Thymus (tissue), 11 donors: ENCODE measurements around the gene MYO1H. TPM values are rescaled to one million over a fixed set of nuclear protein-coding genes. Genes with fewer than 3 reads are reported as not detected.
"Not testable (repeated sequence)": the region's sequence is repeated elsewhere in the genome, so short reads cannot be mapped to it uniquely, and the experiment has no call there.

ENCODE experiments used
- DNase-seq, 9 donors: peaks; one replicate each; pipeline ENCODE4 v3.0.0-alpha.2; 2013; ENCODE audit warnings: low spot score in 9 of 9, low read depth in 6 of 9, missing footprints in 1 of 9
- H3K27ac ChIP-seq, 2 donors: one replicate each; pipeline ENCODE4 v1.5.1; 2013; ENCODE audit warnings: control low read depth in 1 of 2, low read depth in 1 of 2, low read length in 1 of 2, mild to moderate bottlenecking in 1 of 2, moderate library complexity in 1 of 2
- H3K27me3 ChIP-seq, 2 donors: one replicate each; pipeline ENCODE4 v1.5.1; 2013; ENCODE audit warnings: low read length in 1 of 2; ENCODE audit not compliant: control insufficient read depth in 2 of 2, insufficient read depth in 1 of 2
- H3K36me3 ChIP-seq, 2 donors: one replicate each; pipeline ENCODE4 v1.5.1; 2013; ENCODE audit warnings: low read length in 1 of 2, mild to moderate bottlenecking in 1 of 2, moderate library complexity in 1 of 2; ENCODE audit not compliant: control insufficient read depth in 2 of 2, insufficient read depth in 2 of 2
- H3K4me1 ChIP-seq, 2 donors: one replicate each; pipeline ENCODE4 v1.5.1; 2013; ENCODE audit warnings: low read length in 2 of 2; ENCODE audit not compliant: control insufficient read depth in 2 of 2, insufficient read depth in 2 of 2
- H3K4me3 ChIP-seq, 2 donors: one replicate each; pipeline ENCODE4 v1.5.1; 2013; ENCODE audit warnings: low read length in 2 of 2, control low read depth in 1 of 2, mild to moderate bottlenecking in 1 of 2
- H3K9me3 ChIP-seq, 2 donors: one replicate each; pipeline ENCODE4 v1.5.1; 2013; ENCODE audit warnings: low read length in 1 of 2, mild to moderate bottlenecking in 1 of 2; ENCODE audit not compliant: control insufficient read depth in 2 of 2, insufficient read depth in 1 of 2
- WGBS: extraction: QIAGEN DNeasy Blood & Tissue Kit; methylation state at CpG from one replicate; pipeline ENCODE4 v1.1.7; 2013; 5-methylcytosine and 5-hydroxymethylcytosine counted together
- polyA plus RNA-seq: library from polyadenylated mRNA; stranded (reverse); fragments of 200-250 nt; gene quantifications from one replicate; pipeline ENCODE4 v1.2.3, GENCODE V29; 2013
- total RNA-seq: library from RNA; stranded (reverse); fragments of 120-200 nt; gene quantifications from one replicate; pipeline ENCODE4 v1.2.4, GENCODE V29; 2013
- donor health status: healthy.

Gene MYO1H
- total and polyA plus RNA-seq, 2 donors, result under 0.01 to 0.14 TPM

- peak; percentile 26 to 81 (median 44) for DNase-seq
- no peaks in the 10 kb centered on the region for H3K36me3 ChIP-seq
- H3K27ac ChIP-seq, result no peak overlapping the region
- no peaks in the 10 kb centered on the region for H3K9me3 ChIP-seq
- no peak overlapping the region for H3K4me3 ChIP-seq
- H3K4me1 ChIP-seq, result no peaks in the 10 kb centered on the region
- 31% methylated on average over 8 of the region's 8 CpGs for WGBS
- no peaks in the 10 kb centered on the region for H3K27me3 ChIP-seq
Measured at GRCh38 chr12:109428037-109428629, 80.4 kb downstream of the MYO1H start.

- 95% methylated on average over 3 of the region's 3 CpGs for WGBS
Measured at GRCh38 chr12:109428804-109429203, 81.1 kb downstream of the MYO1H start.

GRCh38 chr12:109430244-109430643 is 82.5 kb downstream of the MYO1H start:
- no peak overlapping the region for H3K4me3 ChIP-seq
- no peaks in the 10 kb centered on the region for H3K4me1 ChIP-seq
- 96% methylated on average over 6 of the region's 6 CpGs for WGBS
- H3K9me3 ChIP-seq, result no peaks in the 10 kb centered on the region
- no peak overlapping the region for H3K27ac ChIP-seq
- no peaks in the 10 kb centered on the region for H3K27me3 ChIP-seq
- no peaks in the 10 kb centered on the region for H3K36me3 ChIP-seq
- no peak for DNase-seq

More at GRCh38 chr12:109428804-109429203, 81.1 kb downstream of the MYO1H start:
- H3K27ac ChIP-seq, H3K9me3 ChIP-seq, H3K4me3 ChIP-seq, H3K27me3 ChIP-seq, H3K36me3 ChIP-seq, H3K4me1 ChIP-seq, DNase-seq: not testable (repeated sequence)

GRCh38 chr12:109432431-109432830 is 84.7 kb downstream of the MYO1H start:
- no peak overlapping the region for H3K4me3 ChIP-seq
- no peaks in the 10 kb centered on the region for H3K27me3 ChIP-seq
- no peak overlapping the region for H3K27ac ChIP-seq
- no peaks in the 10 kb centered on the region for H3K36me3 ChIP-seq
- 87% methylated on average over 6 of the region's 6 CpGs for WGBS
- H3K4me1 ChIP-seq, result peaks cover 0 to 3% of the 10 kb centered on the region in 2 donors
- no peak for DNase-seq
- H3K9me3 ChIP-seq, result no peaks in the 10 kb centered on the region

- H3K9me3 ChIP-seq, result no peaks in the 10 kb centered on the region
- 21% methylated on average over 14 of the region's 14 CpGs for WGBS
- peaks cover 0 to 3% of the 10 kb centered on the region in 2 donors for H3K4me1 ChIP-seq
- peak; percentile 16 to 76 (median 53) for DNase-seq
- H3K36me3 ChIP-seq, result no peaks in the 10 kb centered on the region
- H3K27me3 ChIP-seq, result no peaks in the 10 kb centered on the region
- H3K27ac ChIP-seq, result peak overlapping the region in 1 of 2 donors; percentile 25
- H3K4me3 ChIP-seq, result no peak overlapping the region
Measured at GRCh38 chr12:109432842-109433304, 85.2 kb downstream of the MYO1H start.

- 97% methylated on average over 4 of the region's 4 CpGs for WGBS
- no peak for DNase-seq
- H3K4me1 ChIP-seq, result peaks cover 0 to 3% of the 10 kb centered on the region in 2 donors
- H3K36me3 ChIP-seq, result no peaks in the 10 kb centered on the region
- no peak overlapping the region for H3K27ac ChIP-seq
- H3K4me3 ChIP-seq, result no peak overlapping the region
- H3K9me3 ChIP-seq, result no peaks in the 10 kb centered on the region
- no peaks in the 10 kb centered on the region for H3K27me3 ChIP-seq
Measured at GRCh38 chr12:109433618-109434017, 85.9 kb downstream of the MYO1H start.

GRCh38 chr12:109434582-109434981 is 86.9 kb downstream of the MYO1H start:
- Histone ChIP-seq H3K4me1 (peaks cover 0 to 3% of the 10 kb centered on the region in 2 donors), H3K4me3 (no peak overlapping the region), H3K36me3 (no peaks in the 10 kb centered on the region), H3K9me3 (no peaks in the 10 kb centered on the region), H3K27me3 (no peaks in the 10 kb centered on the region), H3K27ac (no peak overlapping the region)
- DNase-seq, result no peak
- 96% methylated on average over 7 of the region's 7 CpGs for WGBS

- 89% methylated on average over 17 of the region's 17 CpGs for WGBS
- H3K27me3 ChIP-seq, result no peaks in the 10 kb centered on the region
- no peak for DNase-seq
- H3K4me3 ChIP-seq, result no peak overlapping the region
- H3K27ac ChIP-seq, result no peak overlapping the region
- H3K36me3 ChIP-seq, result no peaks in the 10 kb centered on the region
- peaks cover 0 to 3% of the 10 kb centered on the region in 2 donors for H3K4me1 ChIP-seq
- no peaks in the 10 kb centered on the region for H3K9me3 ChIP-seq
Measured at GRCh38 chr12:109435428-109436187, 87.9 kb downstream of the MYO1H start.

- H3K4me1 ChIP-seq, result peaks cover 0 to 3% of the 10 kb centered on the region in 2 donors
- H3K27me3 ChIP-seq, result no peaks in the 10 kb centered on the region
- no peaks in the 10 kb centered on the region for H3K36me3 ChIP-seq
- 79% methylated on average over 7 of the region's 7 CpGs for WGBS
- no peak for DNase-seq
- no peak overlapping the region for H3K27ac ChIP-seq
- no peak overlapping the region for H3K4me3 ChIP-seq
- no peaks in the 10 kb centered on the region for H3K9me3 ChIP-seq
Measured at GRCh38 chr12:109436188-109436560, 88.5 kb downstream of the MYO1H start.
